Lower leg skin (tissue), 4 donors: ENCODE results near the gene TEPSIN. TPM values are rescaled to one million over a fixed set of nuclear protein-coding genes. Genes with fewer than 3 reads are reported as not detected.

Experiments used
- DNase-seq, 2 donors: peaks; one replicate each; pipeline ENCODE4 v3.0.0-alpha.2; 2019; ENCODE audit warnings: low spot score in 2 of 2
- H3K4me3 ChIP-seq: fragments of 200-600 bp; sonication (generic); 2 replicates; pipeline ENCODE4 v1.5.1; 2017; ENCODE audit warnings: mild to moderate bottlenecking, low read depth; ENCODE audit not compliant: poor library complexity, severe bottlenecking
- CTCF ChIP-seq, 3 donors: fragments of 450-650 bp; IDR thresholded peaks; one replicate each; pipeline ENCODE4 v1.5.1; 2016; ENCODE audit warnings: antibody characterized with exemption in 3 of 3, mild to moderate bottlenecking in 3 of 3, moderate library complexity in 2 of 3
- POLR2A ChIP-seq, 2 donors: fragments of 450-650 bp; IDR thresholded peaks; one replicate each; pipeline ENCODE4 v1.6.1; 2016 to 2017; ENCODE audit warnings: antibody characterized with exemption in 2 of 2, mild to moderate bottlenecking in 1 of 2, moderate library complexity in 1 of 2
- WGBS, 2 donors: methylation state at CpG; one replicate each; pipeline ENCODE4 v1.1.5; 2018; 5-methylcytosine and 5-hydroxymethylcytosine counted together
- intact Hi-C: fragments of 100-400 bp; cut with DNase I; formaldehyde crosslinking; loops from one replicate; pipeline ENCODE4 v1.15.0; 2023; ENCODE audit warnings: low total_unique reads
- total RNA-seq, 4 donors: library from RNA; depleted of rRNA; stranded (reverse); fragments of >200 nt; gene quantifications; one replicate each; pipeline ENCODE4 v1.1.0, GENCODE V29; 2016

Gene TEPSIN
- total RNA-seq, 4 donors from 2014 or later: 40.7 to 104 (median 62.6) TPM

- intact Hi-C loops: no loop called here
- DNase-seq: no peak
- 88 to 92% methylated on average over 14 to 21 of the region's 21 CpGs for WGBS, 2 donors
- no peak overlapping the region for H3K4me3 ChIP-seq
- TF ChIP-seq POLR2A (IDR thresholded peaks at IDR 0.05) (no peak), CTCF (IDR thresholded peaks at IDR 0.05) (no peak)
Measured at GRCh38 chr17:81194225-81194760, 44.6 kb downstream of the TEPSIN start.

GRCh38 chr17:81193470-81194224 lies 45.2 kb downstream of the TEPSIN start:
- intact Hi-C loops: no loop called here
- TF ChIP-seq CTCF (IDR thresholded peaks at IDR 0.05) (no peak), POLR2A (IDR thresholded peaks at IDR 0.05) (no peak)
- no peak for DNase-seq
- no peak overlapping the region for H3K4me3 ChIP-seq
- 81 to 85% methylated on average over 30 to 38 of the region's 38 CpGs for WGBS, 2 donors

- no peak overlapping the region for H3K4me3 ChIP-seq
- intact Hi-C loops: no loop called here
- DNase-seq: no peak
- 53 to 74% methylated on average over 15 to 16 of the region's 17 CpGs for WGBS, 2 donors
- TF ChIP-seq CTCF (IDR thresholded peaks at IDR 0.05): no peak
Measured at GRCh38 chr17:81193051-81193410, 45.8 kb downstream of the TEPSIN start.

GRCh38 chr17:81192386-81193050 lies 46.3 kb downstream of the TEPSIN start:
- WGBS, 2 donors: 59 to 63% methylated on average over 15 to 21 of the region's 34 CpGs

GRCh38 chr17:81191646-81192045 lies 47.2 kb downstream of the TEPSIN start:
- no peak for DNase-seq
- H3K4me3 ChIP-seq: no peak overlapping the region
- WGBS, 2 donors: 91 to 96% methylated on average over 6 to 12 of the region's 14 CpGs
- intact Hi-C loops: no loop called here
- TF ChIP-seq CTCF (IDR thresholded peaks at IDR 0.05) (no peak), POLR2A (IDR thresholded peaks at IDR 0.05) (no peak)

More at GRCh38 chr17:81192386-81193050, 46.3 kb downstream of the TEPSIN start:
- no peak overlapping the region for H3K4me3 ChIP-seq
- TF ChIP-seq CTCF (IDR thresholded peaks at IDR 0.05) (no peak), POLR2A (IDR thresholded peaks at IDR 0.05) (no peak)
- intact Hi-C loops: no loop called here
- DNase-seq: no peak
